ENCODE measurements around the gene UBE2G1.
"Not testable (repeated sequence)": the region's sequence is repeated elsewhere in the genome, so short reads cannot be mapped to it uniquely, and the experiment has no call there.

Gene UBE2G1

GRCh38 chr17:4375039-4375748 is 8.7 kb upstream of the UBE2G1 start:
- DNase-seq (ENCODE audit: low spot score) = peak; percentile 58

- DNase-seq (ENCODE audit: low spot score) = no peak
Observed at GRCh38 chr17:4369557-4370230, 3.2 kb upstream of the UBE2G1 start.

DNA sequence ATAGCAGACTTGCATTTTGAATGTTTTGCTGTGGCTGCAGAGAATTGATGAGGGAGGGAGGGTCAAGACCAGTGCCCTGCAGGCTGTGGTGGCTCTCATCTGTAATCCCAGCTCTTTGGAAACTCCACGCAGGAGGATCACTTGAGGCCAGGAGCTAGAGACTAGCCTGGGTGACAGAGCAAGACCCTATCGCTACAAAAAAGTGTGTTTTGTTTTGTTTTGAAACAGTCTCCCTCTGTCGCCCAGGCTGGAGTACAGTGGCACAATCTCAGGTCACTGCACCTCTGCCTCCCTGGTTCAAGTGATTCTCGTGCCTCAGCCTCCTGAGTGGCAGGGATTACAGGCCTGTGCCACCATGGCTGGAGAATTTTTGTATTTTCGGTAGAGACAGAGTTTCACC is 1.9 kb upstream of the UBE2G1 start:
- DNase-seq (ENCODE audit: low spot score) = no peak

GRCh38 chr17:4367177-4367576 is 702 bp upstream of the UBE2G1 start:
- not testable (repeated sequence) for DNase-seq (ENCODE audit: low spot score)

DNA sequence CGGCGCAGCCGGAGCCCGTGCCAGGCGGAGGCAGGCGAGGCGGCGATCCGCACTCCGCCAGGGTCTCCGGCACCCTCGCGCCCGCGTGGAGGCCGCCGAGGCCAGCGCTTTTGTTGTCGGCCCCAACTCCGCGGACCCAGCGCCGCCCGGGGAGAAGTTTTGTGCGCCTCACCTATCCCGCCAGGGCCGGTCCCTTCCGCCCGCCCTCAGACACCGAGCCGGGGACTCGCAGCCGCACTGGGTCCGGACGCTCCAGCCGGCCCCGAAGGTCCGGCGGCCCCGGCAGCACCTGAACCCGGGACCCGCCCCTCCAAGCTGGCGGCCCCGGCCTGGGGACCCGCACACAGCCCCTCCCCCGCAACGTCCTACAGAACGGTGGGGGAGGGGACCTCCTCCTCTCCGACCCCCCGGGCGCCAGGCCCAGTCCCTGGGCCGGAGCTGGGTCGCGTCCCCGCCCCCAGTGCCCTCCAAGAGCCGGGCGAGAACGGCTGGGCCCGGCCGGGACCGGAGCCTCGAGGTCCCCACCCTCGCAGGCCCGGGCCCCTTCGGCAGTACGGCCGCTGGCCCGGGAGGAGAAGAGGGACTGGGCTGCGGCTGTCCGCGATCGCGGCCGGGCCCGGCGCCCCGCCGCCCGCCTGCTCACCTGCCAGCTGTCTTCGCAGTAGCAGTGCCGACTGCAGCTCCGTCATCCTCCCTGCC is 698 bp downstream of the UBE2G1 start:
- DNase-seq (ENCODE audit: low spot score) = peak; percentile 40

- peak; percentile 87 for DNase-seq (ENCODE audit: low spot score)
Observed at GRCh38 chr17:4365103-4365627, 1.3 kb downstream of the UBE2G1 start.

GRCh38 chr17:4364622-4365041 is 1.8 kb downstream of the UBE2G1 start:
- no peak for DNase-seq (ENCODE audit: low spot score)

DNA sequence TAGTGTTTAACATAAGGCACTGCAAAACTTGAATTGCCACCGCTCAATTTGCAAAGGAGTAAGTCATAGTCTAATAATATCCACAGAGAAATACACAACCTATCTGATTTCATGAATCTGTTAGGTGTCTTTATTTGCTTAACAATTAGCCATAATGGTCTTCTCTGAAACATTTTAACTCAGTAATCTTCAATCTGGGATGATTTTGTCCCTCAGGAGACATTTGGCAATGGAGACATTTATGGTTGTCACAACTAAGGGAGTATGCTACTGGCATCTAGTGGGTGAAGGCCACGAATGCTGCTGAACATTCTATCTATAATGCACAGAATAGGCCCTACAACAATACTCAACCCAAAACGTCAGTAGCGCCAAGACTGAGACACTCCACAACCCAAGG is 4.3 kb downstream of the UBE2G1 start:
- no peak for DNase-seq (ENCODE audit: low spot score)

DNA sequence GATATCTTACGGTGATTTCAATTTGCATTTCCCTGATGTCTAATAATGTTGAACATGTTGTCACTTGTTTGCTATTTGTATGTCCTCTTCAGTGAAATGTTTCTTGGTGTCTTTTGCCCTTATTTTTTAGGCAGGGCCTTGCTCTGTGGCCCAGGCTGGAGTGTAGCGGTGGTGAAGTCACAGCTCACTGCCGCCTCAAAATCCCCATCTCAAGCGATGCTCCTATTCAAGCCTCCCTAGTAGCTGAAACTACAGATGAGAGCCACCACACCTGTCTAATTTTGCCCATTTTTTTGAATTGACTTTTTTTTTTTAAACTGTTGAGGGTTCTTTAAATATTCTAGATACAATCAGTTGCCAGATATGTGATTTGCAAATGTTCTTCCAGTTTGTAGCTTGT is 8.3 kb downstream of the UBE2G1 start:
- no peak for DNase-seq (ENCODE audit: low spot score)

DNA sequence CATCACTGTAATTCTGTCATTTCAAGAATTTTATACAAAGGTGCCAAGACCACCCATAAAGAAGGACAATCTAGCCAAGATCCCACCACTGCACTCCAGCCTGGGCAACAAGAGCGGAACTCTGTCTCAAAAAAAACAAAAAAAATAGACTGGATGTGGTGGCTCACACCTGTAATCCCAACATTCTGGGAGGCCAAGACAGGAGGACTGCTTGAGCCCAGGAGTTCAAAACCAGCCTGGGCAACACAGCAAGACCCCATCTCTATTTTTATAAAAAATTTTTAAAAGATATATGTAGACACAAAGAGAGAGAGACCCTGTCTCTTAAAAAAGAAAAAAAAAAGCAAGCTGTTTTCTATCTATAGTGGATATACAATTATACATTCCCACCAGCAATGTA is 8.8 kb downstream of the UBE2G1 start:
- no peak for DNase-seq (ENCODE audit: low spot score)

DNA sequence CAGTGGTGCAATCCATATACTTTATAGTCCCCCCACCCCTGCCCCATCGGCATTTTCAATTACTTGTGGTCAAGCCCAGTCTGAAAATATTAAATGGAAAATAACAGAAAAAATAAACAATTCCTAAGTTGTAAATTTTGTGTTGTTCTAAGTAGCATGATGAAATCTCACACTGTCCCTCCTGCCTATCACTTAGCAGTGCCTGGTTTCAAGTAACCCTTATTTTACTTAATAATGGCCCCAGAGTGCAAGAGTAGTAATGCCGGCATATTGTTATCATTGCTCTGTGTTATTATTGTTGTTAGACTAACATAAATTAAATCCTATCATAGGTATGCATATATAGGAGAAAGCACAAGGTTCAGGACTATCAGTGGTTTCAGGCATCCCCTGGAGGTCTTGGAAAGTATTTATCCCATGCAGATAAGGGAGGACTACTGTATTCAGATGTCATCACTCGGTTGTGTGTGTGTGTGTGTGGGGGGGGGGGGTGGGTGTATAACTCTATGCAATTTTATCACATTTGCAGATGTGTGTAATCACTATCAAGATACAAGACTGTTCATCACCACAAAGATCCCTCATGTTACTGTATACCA is 9.3 kb downstream of the UBE2G1 start:
- no peak for DNase-seq (ENCODE audit: low spot score)

- DNase-seq (ENCODE audit: low spot score) = no peak
Observed at GRCh38 chr17:4354862-4355514, 11.5 kb downstream of the UBE2G1 start.

DNA sequence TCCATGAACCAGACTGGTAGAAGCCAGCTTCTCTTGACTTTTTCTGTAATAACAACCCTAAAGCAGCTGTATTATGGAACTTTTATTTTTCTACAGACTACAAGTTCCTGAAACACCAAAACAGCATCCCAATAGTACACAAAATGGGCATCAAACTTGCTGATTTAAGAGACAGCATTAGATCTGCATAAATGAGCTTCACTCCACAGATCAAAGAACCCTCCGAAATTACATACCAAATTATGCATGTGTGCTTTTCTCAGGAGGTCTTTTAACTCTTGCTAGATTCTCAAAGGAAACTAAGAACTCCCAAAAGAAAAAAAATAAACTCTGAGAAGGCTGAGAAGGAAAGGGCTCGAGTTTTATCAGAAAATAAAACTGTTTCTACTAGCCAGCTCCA is 12.3 kb downstream of the UBE2G1 start:
- DNase-seq (ENCODE audit: low spot score) = no peak

DNA sequence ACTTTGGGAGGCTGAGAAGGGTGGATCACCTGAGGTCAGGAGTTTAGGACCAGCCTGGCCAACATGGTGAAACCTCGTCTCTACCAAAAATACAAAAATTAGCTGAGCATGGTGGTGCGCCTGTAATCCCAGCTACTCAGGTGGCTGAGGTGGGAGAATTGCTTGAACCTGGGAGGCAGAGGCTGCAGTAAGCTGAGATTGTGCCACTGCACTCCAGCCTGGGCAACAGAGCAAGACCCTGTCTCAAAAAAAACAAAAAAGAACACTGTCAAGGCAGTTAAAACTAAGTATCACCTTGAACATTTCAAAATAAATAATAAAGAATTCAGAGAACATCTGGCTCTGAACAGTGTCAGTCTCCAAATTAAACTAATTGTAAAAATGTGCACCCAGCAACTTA is 16.3 kb downstream of the UBE2G1 start:
- DNase-seq (ENCODE audit: low spot score) = not testable (repeated sequence)

GRCh38 chr17:4345581-4346252 is 20.8 kb downstream of the UBE2G1 start:
- no peak for DNase-seq (ENCODE audit: low spot score)

- DNase-seq (ENCODE audit: low spot score) = no peak
Observed at GRCh38 chr17:4344926-4345325, 21.5 kb downstream of the UBE2G1 start.

DNA sequence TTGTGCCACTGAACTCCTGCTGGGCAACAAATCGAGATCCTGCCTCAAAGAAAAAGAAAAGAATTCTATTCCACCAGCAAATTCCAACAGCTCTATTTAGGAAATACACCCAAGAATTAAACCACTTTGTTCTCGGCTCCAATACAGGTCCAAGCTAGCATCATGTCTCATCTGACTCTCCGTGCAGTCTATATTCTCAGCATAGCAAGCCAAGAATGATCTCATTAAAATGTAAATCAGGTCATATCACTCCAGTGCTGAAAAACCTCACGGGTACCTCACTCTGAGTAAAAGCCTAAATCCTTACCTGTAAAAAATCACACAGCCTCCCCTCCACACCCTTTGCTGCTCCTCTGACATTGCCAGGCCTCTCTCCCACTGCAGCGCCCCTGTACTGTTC is 23.9 kb downstream of the UBE2G1 start:
- DNase-seq (ENCODE audit: low spot score) = no peak

GRCh38 chr17:4341616-4341977 is 24.9 kb downstream of the UBE2G1 start:
- no peak for DNase-seq (ENCODE audit: low spot score)

DNA sequence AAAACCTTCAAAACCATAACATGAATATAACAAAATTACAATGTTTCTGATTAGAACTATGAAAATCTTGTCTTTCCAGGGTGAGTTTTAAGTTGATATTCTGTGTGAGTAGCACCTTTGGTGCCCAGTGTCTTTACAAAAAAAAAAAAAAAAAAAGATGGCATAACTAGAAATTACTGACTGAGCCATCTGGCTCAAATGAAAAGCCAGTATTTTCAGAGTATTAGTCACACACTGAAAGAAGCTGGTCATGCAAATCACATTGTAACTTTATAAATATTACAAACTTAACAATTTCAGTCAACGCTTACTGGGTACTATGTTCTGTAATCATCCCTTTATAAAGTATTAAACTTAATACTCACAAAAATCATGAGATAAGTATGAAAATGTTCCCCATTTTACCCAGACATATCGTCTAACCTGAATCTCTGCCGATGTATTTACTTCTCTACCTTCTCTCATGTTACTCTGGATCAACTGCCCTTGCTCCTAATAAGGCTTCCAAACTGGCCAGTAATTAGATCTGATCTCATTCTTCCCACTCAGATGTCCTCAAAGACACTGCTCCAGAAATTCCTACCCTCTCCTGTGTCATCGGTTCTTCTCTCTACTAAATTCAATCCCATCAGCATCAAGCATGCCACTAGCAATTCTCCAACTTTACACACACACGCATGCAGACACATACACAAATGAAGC is 25.4 kb downstream of the UBE2G1 start:
- no peak for DNase-seq (ENCODE audit: low spot score)

DNA sequence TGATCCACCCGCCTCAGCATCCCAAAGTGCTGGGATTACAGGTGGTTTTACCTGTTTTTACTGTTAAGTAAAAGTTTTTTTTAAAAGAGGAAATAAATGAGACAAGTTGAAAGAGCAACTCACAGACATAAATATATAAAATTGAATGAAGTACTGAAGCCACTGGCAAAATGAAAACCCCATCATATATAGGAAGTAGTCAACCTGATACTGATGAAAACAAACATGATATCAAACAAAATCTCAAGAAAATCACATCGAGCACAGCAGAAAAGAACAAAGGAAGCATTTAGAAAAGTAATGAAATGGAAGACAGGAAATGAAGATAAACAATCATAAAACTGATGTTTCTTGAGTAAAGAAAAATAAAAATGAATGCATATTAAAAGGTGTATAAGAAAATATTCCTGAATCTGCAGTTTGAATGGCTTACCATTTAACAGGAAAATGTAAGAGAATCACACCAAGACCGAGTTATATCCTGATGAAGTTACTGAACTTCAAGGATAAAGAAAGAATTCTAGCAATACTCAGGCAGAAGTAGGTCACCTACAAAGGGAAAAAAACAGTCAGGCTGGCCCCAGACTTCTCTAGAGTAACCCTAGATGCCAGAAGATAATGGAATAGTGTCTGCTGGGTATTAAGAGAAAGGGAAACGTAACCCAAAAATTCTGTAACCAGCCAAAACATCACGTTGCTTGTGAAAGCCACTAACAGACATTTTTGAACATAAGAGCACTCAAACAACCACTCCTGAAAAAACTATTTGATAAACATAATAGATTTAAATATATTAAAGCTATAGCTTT is 31.5 kb downstream of the UBE2G1 start:
- DNase-seq (ENCODE audit: low spot score) = no peak
